ENCODE results near the gene ELP2.

Gene ELP2

GRCh38 chr18:36124841-36125240 is 4.9 kb upstream of the ELP2 start:
- DNase-seq (ENCODE audit: extremely low read depth, insufficient read length): no peak
- no peak for TF ChIP-seq CTCF (IDR thresholded peaks at IDR 0.05; ENCODE audit: insufficient read depth, low read length, poor library complexity, severe bottlenecking)
- Histone ChIP-seq H3K4me3 (replicated peaks; ENCODE audit: low read depth, low read length) (no peak overlapping the region), H3K36me3 (ENCODE audit: control insufficient read depth, insufficient read depth, low read length) (peaks cover 4% of the 10 kb centered on the region), H3K27me3 (replicated peaks; ENCODE audit: control insufficient read depth, insufficient read depth, low read length) (no peaks in the 10 kb centered on the region)

DNA sequence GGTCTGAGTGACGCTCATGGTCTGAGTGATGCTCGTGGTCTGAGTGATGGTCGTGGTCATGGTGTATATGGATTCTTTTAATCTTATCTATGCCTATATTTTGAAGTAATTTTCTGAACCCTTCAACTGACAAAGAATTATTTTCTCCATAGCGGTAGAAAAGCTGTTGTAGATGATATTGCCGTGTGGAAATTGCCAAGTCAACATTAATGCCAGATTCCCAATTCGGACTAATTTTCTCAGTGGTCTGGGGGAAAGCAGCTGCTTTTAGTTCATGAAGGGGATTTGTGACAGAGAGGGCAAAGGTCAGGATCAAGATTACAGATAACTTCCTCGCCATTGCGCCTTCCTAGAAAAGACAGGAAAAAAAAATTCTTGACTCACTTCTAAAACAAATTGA is 3.0 kb upstream of the ELP2 start:
- no peak overlapping the region for H3K4me3 ChIP-seq (replicated peaks; ENCODE audit: low read depth, low read length)
- peaks cover 4% of the 10 kb centered on the region for H3K36me3 ChIP-seq (ENCODE audit: control insufficient read depth, insufficient read depth, low read length)
- no peak for TF ChIP-seq CTCF (IDR thresholded peaks at IDR 0.05; ENCODE audit: insufficient read depth, low read length, poor library complexity, severe bottlenecking)
- no peak for DNase-seq (ENCODE audit: extremely low read depth, insufficient read length)
- H3K27me3 ChIP-seq (replicated peaks; ENCODE audit: control insufficient read depth, insufficient read depth, low read length): no peaks in the 10 kb centered on the region

DNA sequence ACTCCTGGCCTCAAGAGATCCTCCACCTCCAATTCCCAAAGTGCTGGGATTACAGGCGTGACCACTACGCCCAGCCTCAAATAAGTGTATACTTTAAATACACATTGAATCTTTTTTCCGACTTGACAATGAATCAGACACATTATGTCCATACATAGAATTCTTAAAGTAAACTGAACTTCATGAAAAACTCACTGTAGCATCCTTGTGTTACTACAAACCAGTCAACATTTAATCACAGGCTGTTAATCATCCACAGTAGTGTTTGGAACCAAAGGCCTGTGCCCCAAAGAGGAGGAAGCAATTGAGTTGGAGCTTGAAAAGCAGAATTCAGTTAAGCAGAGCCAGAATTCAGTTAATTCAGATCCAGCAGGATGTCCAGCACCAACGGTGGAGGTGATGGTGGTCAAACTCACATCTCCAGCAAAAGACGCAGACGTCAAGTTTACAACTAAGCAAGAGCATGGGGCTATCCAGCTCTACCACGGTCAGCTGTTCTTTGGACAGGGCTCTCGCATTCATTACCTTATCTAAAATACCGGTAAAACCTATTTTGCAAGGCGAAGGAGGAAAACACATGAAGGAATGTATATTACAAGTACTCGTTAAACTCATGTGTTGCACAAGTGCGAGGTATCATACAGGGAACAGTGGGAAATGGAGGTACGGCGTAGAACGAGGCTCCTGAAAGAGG is 1.7 kb upstream of the ELP2 start:
- TF ChIP-seq CTCF (IDR thresholded peaks at IDR 0.05; ENCODE audit: insufficient read depth, low read length, poor library complexity, severe bottlenecking): no peak
- DNase-seq (ENCODE audit: extremely low read depth, insufficient read length): no peak
- Histone ChIP-seq H3K36me3 (ENCODE audit: control insufficient read depth, insufficient read depth, low read length) (peaks cover 4% of the 10 kb centered on the region; the same call in 1 of the 2 replicates), H3K27me3 (replicated peaks; ENCODE audit: control insufficient read depth, insufficient read depth, low read length) (no peaks in the 10 kb centered on the region), H3K4me3 (replicated peaks; ENCODE audit: low read depth, low read length) (peak overlapping the region; percentile 100)

DNA sequence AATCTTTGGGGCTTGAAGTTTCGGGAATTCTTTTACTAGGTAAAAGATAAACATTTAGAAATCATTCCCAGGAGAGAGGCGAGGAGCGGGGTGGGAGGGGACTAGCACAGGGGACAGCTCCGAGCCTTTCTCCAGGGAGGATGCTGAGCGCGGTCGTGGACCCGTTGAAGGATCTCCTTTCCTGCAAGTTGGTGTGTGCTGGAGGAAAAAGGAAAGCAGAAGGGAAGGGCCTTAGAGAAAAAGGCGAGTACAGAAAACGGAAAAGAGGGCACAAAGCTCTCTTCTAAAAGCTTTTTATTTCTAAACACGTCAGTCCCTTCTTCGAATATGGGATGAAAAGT is 1.2 kb upstream of the ELP2 start:
- Histone ChIP-seq H3K36me3 (ENCODE audit: control insufficient read depth, insufficient read depth, low read length) (peaks cover 4% of the 10 kb centered on the region; the same call in 1 of the 2 replicates), H3K27me3 (replicated peaks; ENCODE audit: control insufficient read depth, insufficient read depth, low read length) (no peaks in the 10 kb centered on the region), H3K4me3 (replicated peaks; ENCODE audit: low read depth, low read length) (peak overlapping the region; percentile 100)
- no peak for TF ChIP-seq CTCF (IDR thresholded peaks at IDR 0.05; ENCODE audit: insufficient read depth, low read length, poor library complexity, severe bottlenecking)
- DNase-seq (ENCODE audit: extremely low read depth, insufficient read length): no peak

GRCh38 chr18:36128907-36129299 is 796 bp upstream of the ELP2 start:
- peaks cover 4% of the 10 kb centered on the region; the same call in 1 of the 2 replicates for H3K36me3 ChIP-seq (ENCODE audit: control insufficient read depth, insufficient read depth, low read length)
- TF ChIP-seq CTCF (IDR thresholded peaks at IDR 0.05; ENCODE audit: insufficient read depth, low read length, poor library complexity, severe bottlenecking): no peak
- peak overlapping the region; percentile 100 for H3K4me3 ChIP-seq (replicated peaks; ENCODE audit: low read depth, low read length)
- H3K27me3 ChIP-seq (replicated peaks; ENCODE audit: control insufficient read depth, insufficient read depth, low read length): no peaks in the 10 kb centered on the region
- DNase-seq (ENCODE audit: extremely low read depth, insufficient read length): no peak
